GM19025 (cell line): ENCODE results near the gene HSF2BP.
"Not testable (repeated sequence)": the region's sequence is repeated elsewhere in the genome, so short reads cannot be mapped to it uniquely, and the experiment has no call there.

Source experiments
- ATAC-seq: cut with Tn5 transposase; IDR thresholded peaks from one replicate; pipeline ENCODE4 v1.9.1; 2021; ENCODE audit warnings: mild to moderate bottlenecking, low read depth, moderate library complexity; ENCODE audit not compliant: unreplicated experiment

The HSF2BP gene

GRCh38 chr21:43659136-43660000 lies at the start of gene HSF2BP, which contains the start of gene RRP1B:
HSF2BP (minus strand) TSS chr21:43659488; CDS start chr21:43658096, 1,392 bp downstream.
RRP1B (plus strand) TSS chr21:43659560; CDS start chr21:43659665, 105 bp downstream.
- ATAC-seq: peak; percentile 77

- ATAC-seq: no peak
These were observed 49.6 kb upstream of the HSF2BP start for GRCh38 chr21:43708745-43709381.

- ATAC-seq: no peak
These were observed 48.2 kb upstream of the HSF2BP start for GRCh38 chr21:43707462-43707861.

GRCh38 chr21:43703035-43703880 lies 44.0 kb upstream of the HSF2BP start:
- ATAC-seq: no peak

- no peak for ATAC-seq
These were observed 43.4 kb upstream of the HSF2BP start for GRCh38 chr21:43702785-43703034.

GRCh38 chr21:43701936-43702784 lies 42.9 kb upstream of the HSF2BP start:
- no peak for ATAC-seq

- ATAC-seq: no peak
These were observed 40.8 kb upstream of the HSF2BP start for GRCh38 chr21:43699933-43700599.

- not testable (repeated sequence) for ATAC-seq
These were observed 40.1 kb upstream of the HSF2BP start for GRCh38 chr21:43699492-43699777.

- ATAC-seq: no peak
These were observed 38.7 kb upstream of the HSF2BP start for GRCh38 chr21:43697758-43698643.

- no peak for ATAC-seq
These were observed 36.9 kb upstream of the HSF2BP start for GRCh38 chr21:43696214-43696613.

- ATAC-seq: no peak
These were observed 35.3 kb upstream of the HSF2BP start for GRCh38 chr21:43694437-43695079.

GRCh38 chr21:43693981-43694380 lies 34.7 kb upstream of the HSF2BP start:
- ATAC-seq: no peak

GRCh38 chr21:43692949-43693348 lies 33.7 kb upstream of the HSF2BP start:
- no peak for ATAC-seq

- ATAC-seq: no peak
These were observed 32.5 kb upstream of the HSF2BP start for GRCh38 chr21:43691801-43692200.

GRCh38 chr21:43691086-43691795 lies 32.0 kb upstream of the HSF2BP start:
- no peak for ATAC-seq

GRCh38 chr21:43690346-43690745 lies 31.1 kb upstream of the HSF2BP start:
- no peak for ATAC-seq

GRCh38 chr21:43689556-43690337 lies 30.5 kb upstream of the HSF2BP start:
- no peak for ATAC-seq
